HCT116 (cell line): ENCODE results near the gene OR7A5. TPM values are rescaled to one million over a fixed set of nuclear protein-coding genes. Genes with fewer than 3 reads are reported as not detected.

ENCODE experiments used
- ATAC-seq: fragments of 200-7000 bp; cut with Tn5 transposase; 2 replicates; pipeline ENCODE4 v1.9.1; 2020; ENCODE audit warnings: mild to moderate bottlenecking, moderate library complexity
- BruUV-seq: library from RNA; stranded (reverse); fragments of 400-500 nt; replicated peaks from 2 replicates; lab custom pipeline; 2021; lab: Mats Ljungman, UMichigan
- CTCF ChIA-PET: fragments of 300-600 bp; sonication (Branson Sonifier 250); formaldehyde crosslinking; loops from one replicate; lab custom pipeline; 2021; ENCODE audit warnings: antibody characterized with exemption; lab: Charles Lee
- POLR2A ChIA-PET: fragments of 300-600, 350-600 bp; sonication (Branson Sonifier 250); formaldehyde crosslinking; loops from one replicate; lab custom pipeline; 2021; ENCODE audit warnings: antibody characterized with exemption; lab: Charles Lee
- RAD21 ChIA-PET, 2 experiments: fragments of 300-600 bp; sonication (Branson Sonifier 250); formaldehyde crosslinking; loops; one replicate each; lab custom pipeline; 2023; ENCODE audit warnings: low total read pairs in 2 of 2; ENCODE audit not compliant: uncharacterized antibody in 2 of 2, unreplicated experiment in 2 of 2, low non-redundant PET in 1 of 2; lab: Charles Lee
- DNase-seq: peaks from one replicate; pipeline ENCODE4 v3.0.0-alpha.2; 2010; ENCODE audit warnings: low read depth, low spot score
- H2AFZ ChIP-seq: fragments of 200-600 bp; shearing (Covaris generic), sonication (generic); 2 replicates; pipeline ENCODE4 v1.6.1; 2017; ENCODE audit warnings: low read depth, mixed run types, mixed read lengths, antibody characterized with exemption, low read length; ENCODE audit not compliant: poor library complexity, severe bottlenecking
- H3K27ac ChIP-seq: 2 replicates; pipeline ENCODE4 v1.5.1; 2012; ENCODE audit warnings: low read depth, low read length
- H3K27me3 ChIP-seq: fragments of 200-600 bp; sonication (generic); 2 replicates; pipeline ENCODE4 v1.6.1; 2016; ENCODE audit warnings: mixed run types, low read length, mixed read lengths; ENCODE audit not compliant: insufficient read depth
- H3K36me3 ChIP-seq, 2 experiments: fragments of 200-500 bp in 1 of 2; fragments of 200-600 bp in 1 of 2; sonication (Bioruptor generic) in 1 of 2; sonication (generic) in 1 of 2; 2 replicates each; pipeline versions ENCODE4 v1.5.1 to v1.6.1; 2014 to 2016; ENCODE audit warnings: low read length in 2 of 2, inconsistent platforms in 1 of 2, mixed read lengths in 1 of 2, mixed run types in 1 of 2; ENCODE audit not compliant: insufficient read depth in 2 of 2, control insufficient read depth in 1 of 2
- H3K4me1 ChIP-seq, 2 experiments: fragments of 200-600 bp in 1 of 2; sonication (generic) in 1 of 2; 2 replicates each; pipeline versions ENCODE4 v1.5.1 to v1.6.1; 2012 to 2017; ENCODE audit warnings: low read length in 2 of 2, inconsistent platforms in 1 of 2, mild to moderate bottlenecking in 1 of 2, mixed read lengths in 1 of 2, mixed run types in 1 of 2, moderate library complexity in 1 of 2; ENCODE audit not compliant: insufficient read depth in 2 of 2, control insufficient read depth in 1 of 2
- H3K4me2 ChIP-seq: fragments of 200-600 bp; sonication (generic); 2 replicates; pipeline ENCODE4 v1.6.1; 2017; ENCODE audit warnings: mixed run types, low read length, mixed read lengths
- H3K4me3 ChIP-seq, 2 experiments: fragments of 200-600 bp in 1 of 2; sonication (generic) in 1 of 2; replicated peaks in 1 of 2; 2 replicates each; pipeline ENCODE4 v1.5.1; 2011 to 2016; ENCODE audit warnings: low read length in 2 of 2, control low read depth in 1 of 2, low read depth in 1 of 2, mild to moderate bottlenecking in 1 of 2, mixed read lengths in 1 of 2, mixed run types in 1 of 2
- H3K79me2 ChIP-seq: fragments of 200-600 bp; sonication (generic); 2 replicates; pipeline ENCODE4 v1.6.1; 2017; ENCODE audit warnings: mild to moderate bottlenecking, mixed run types, low read length, moderate library complexity, mixed read lengths; ENCODE audit not compliant: insufficient read depth
- H3K9ac ChIP-seq: fragments of 200-600 bp; sonication (generic); 2 replicates; pipeline ENCODE4 v1.6.1; 2016; ENCODE audit warnings: low read length, mixed read lengths
- H3K9me2 ChIP-seq: fragments of 200-600 bp; sonication (generic), shearing (Covaris generic); 2 replicates; pipeline ENCODE4 v1.6.1; 2017; ENCODE audit warnings: mixed run types, mild to moderate bottlenecking, moderate library complexity; ENCODE audit not compliant: insufficient read depth
- H3K9me3 ChIP-seq, 2 experiments: fragments of 200-500 bp in 1 of 2; fragments of 200-600 bp in 1 of 2; sonication (Bioruptor generic) in 1 of 2; sonication (generic) in 1 of 2; 2 replicates each; pipeline ENCODE4 v1.6.1; 2014 to 2017; ENCODE audit warnings: low read length in 2 of 2, mixed read lengths in 2 of 2, inconsistent platforms in 1 of 2, low read depth in 1 of 2, mild to moderate bottlenecking in 1 of 2, mixed run types in 1 of 2, moderate library complexity in 1 of 2; ENCODE audit not compliant: control insufficient read depth in 1 of 2, insufficient read depth in 1 of 2
- H4K20me1 ChIP-seq: fragments of 200-600 bp; sonication (generic), shearing (Covaris generic); 2 replicates; pipeline ENCODE4 v1.6.1; 2017; ENCODE audit warnings: mixed run types, mild to moderate bottlenecking, moderate library complexity; ENCODE audit not compliant: insufficient read depth
- ATF3 ChIP-seq: IDR thresholded peaks from 2 replicates; pipeline ENCODE4 v1.6.1; 2012
- CBX3 ChIP-seq: IDR thresholded peaks from 2 replicates; pipeline ENCODE4 v1.6.1; 2012; ENCODE audit warnings: low read depth
- EZH2 ChIP-seq: fragments of 200-600 bp; sonication (generic); IDR thresholded peaks from 2 replicates; pipeline ENCODE4 v1.6.1; 2017; ENCODE audit warnings: antibody characterized with exemption, mixed run types
- EZH2phosphoT487 ChIP-seq: fragments of 200-600 bp; IDR thresholded peaks from 2 replicates; pipeline ENCODE4 v1.6.1; 2018; ENCODE audit warnings: antibody characterized with exemption, borderline replicate concordance
- JUND ChIP-seq: IDR thresholded peaks from 2 replicates; pipeline ENCODE4 v1.6.1; 2012
- MAX ChIP-seq: IDR thresholded peaks from 2 replicates; pipeline ENCODE4 v1.6.1; 2012
- POLR2A ChIP-seq: IDR thresholded peaks from 2 replicates; pipeline ENCODE4 v1.7.0; 2011; ENCODE audit warnings: borderline replicate concordance; ENCODE audit not compliant: insufficient read depth, insufficient read length; ENCODE audit errors: extremely low read depth
- RAD21 ChIP-seq: IDR thresholded peaks from 2 replicates; pipeline ENCODE4 v1.6.1; 2012; ENCODE audit warnings: low read depth, mild to moderate bottlenecking
- REST ChIP-seq: IDR thresholded peaks from 2 replicates; pipeline ENCODE4 v1.6.1; 2012; ENCODE audit warnings: low read depth
- SIN3A ChIP-seq: IDR thresholded peaks from 2 replicates; pipeline ENCODE4 v1.6.1; 2012; ENCODE audit warnings: low read depth
- TCF7L2 ChIP-seq: IDR thresholded peaks from 2 replicates; pipeline ENCODE4 v1.7.0; 2011; ENCODE audit warnings: borderline replicate concordance, inconsistent platforms; ENCODE audit not compliant: insufficient read depth, insufficient read length; ENCODE audit errors: extremely low read depth
- ZBTB33 ChIP-seq: IDR thresholded peaks from 2 replicates; pipeline ENCODE4 v1.6.1; 2011; ENCODE audit warnings: mild to moderate bottlenecking, low read length, moderate library complexity; ENCODE audit not compliant: insufficient replicate concordance; ENCODE audit errors: extremely low read depth
- ZFX ChIP-seq: fragments of 450-650 bp; IDR thresholded peaks from 2 replicates; pipeline ENCODE4 v1.6.1; 2017
- ZNF274 ChIP-seq: fragments of 200-500 bp; sonication (Bioruptor generic); IDR thresholded peaks from 2 replicates; pipeline ENCODE4 v1.6.1; 2014; ENCODE audit warnings: mild to moderate bottlenecking, low read depth, low read length, inconsistent platforms
- intact Hi-C: fragments of 100-400 bp; cut with micrococcal nuclease; formaldehyde crosslinking; loops from 2 replicates; pipeline ENCODE4 v1.10.0; 2022
- total RNA-seq: library from RNA; stranded (reverse); gene quantifications from one replicate; pipeline ENCODE4 v1.2.1, GENCODE V29; 2021; ENCODE audit not compliant: unreplicated experiment

The OR7A5 gene
- total RNA-seq, 1 experiment from 2014 or later, result not detected

GRCh38 chr19:14843169-14843568, 8.2 kb upstream of the OR7A5 start:
- RAD21 ChIA-PET, result no interaction called here
- Histone ChIP-seq H4K20me1 (no peaks in the 10 kb centered on the region), H3K9me3 (no peaks in the 10 kb centered on the region), H3K4me1 (no peaks in the 10 kb centered on the region), H3K36me3 (no peaks in the 10 kb centered on the region), H3K9me2 (no peaks in the 10 kb centered on the region), H2AFZ (no peak overlapping the region), H3K27me3 (peaks cover 36% of the 10 kb centered on the region), H3K27ac (no peak overlapping the region), H3K9ac (no peak overlapping the region), H3K4me2 (no peak overlapping the region), H3K4me3 (no peak overlapping the region), H3K79me2 (no peaks in the 10 kb centered on the region)
- POLR2A ChIA-PET, result no interaction called here
- ATAC-seq, result no peak
- no TSS peak for BruUV-seq
- TF ChIP-seq POLR2A (no peak), REST (no peak), RAD21 (no peak), EZH2 (no peak), JUND (no peak), ZBTB33 (no peak), SIN3A (no peak), ZFX (no peak), TCF7L2 (no peak), ATF3 (no peak), MAX (no peak), ZNF274 (no peak), EZH2phosphoT487 (no peak), CBX3 (no peak)
- CTCF ChIA-PET, result no interaction called here
- DNase-seq, result no peak
- intact Hi-C loops, result no loop called here
